ENCODE results near the gene LDB2. TPM values are rescaled to one million over a fixed set of nuclear protein-coding genes. Genes with fewer than 3 reads are reported as not detected.
A peak's percentile ranks its signal among the peaks of the same experiment; 100 is the strongest.

Gene LDB2
- total and polyA plus RNA-seq, 2 donors from 2014 or later, result 26.9 to 59.9 TPM

- Histone ChIP-seq H3K27ac (ENCODE audit: low read depth in 2 of 2, low read length in 2 of 2) (no peak overlapping the region), H3K4me3 (ENCODE audit: low read length in 3 of 3) (no peak overlapping the region), H3K27me3 (ENCODE audit: control insufficient read depth, insufficient read depth, low read length) (no peaks in the 10 kb centered on the region), H3K4me1 (ENCODE audit: control insufficient read depth in 2 of 3, insufficient read depth in 2 of 3, low read depth in 1 of 3, low read length in 3 of 3) (peaks cover 3 to 12% (median 5%) of the 10 kb centered on the region in 3 donors), H3K9me3 (ENCODE audit: control insufficient read depth in 2 of 3, insufficient read depth in 1 of 3, low read length in 3 of 3) (no peaks in the 10 kb centered on the region), H3K9ac (ENCODE audit: low read length in 3 of 3) (no peak overlapping the region), H3K36me3 (ENCODE audit: control insufficient read depth in 2 of 3, insufficient read depth in 3 of 3, low read length in 3 of 3) (no peaks in the 10 kb centered on the region)
- DNase-seq (peak in 3 of 5 donors; percentile 62 to 78 (median 77)), FAIRE-seq (no peak)
- no peak for TF ChIP-seq CTCF (IDR thresholded peaks at IDR 0.05; ENCODE audit: borderline replicate concordance, extremely low read depth, insufficient read depth)
- intact Hi-C loops (cut with DNase I), result no loop called here
Measured at GRCh38 chr4:16844816-16845586, 53.4 kb downstream of the LDB2 start.

GRCh38 chr4:16843831-16844508 lies 54.5 kb downstream of the LDB2 start:
- no peaks in the 10 kb centered on the region for H3K36me3 ChIP-seq (ENCODE audit: control insufficient read depth in 2 of 3, insufficient read depth in 3 of 3, low read length in 3 of 3)
- FAIRE-seq (no peak), DNase-seq (peak in 2 of 5 donors; percentile 36 to 60)
- H3K27ac ChIP-seq (ENCODE audit: low read depth in 2 of 2, low read length in 2 of 2), result no peak overlapping the region
- TF ChIP-seq CTCF (IDR thresholded peaks at IDR 0.05; ENCODE audit: borderline replicate concordance, extremely low read depth, insufficient read depth), result no peak
- no peak overlapping the region for H3K9ac ChIP-seq (ENCODE audit: low read length in 3 of 3)
- H3K27me3 ChIP-seq (ENCODE audit: control insufficient read depth, insufficient read depth, low read length), result no peaks in the 10 kb centered on the region
- H3K4me1 ChIP-seq (ENCODE audit: control insufficient read depth in 2 of 3, insufficient read depth in 2 of 3, low read depth in 1 of 3, low read length in 3 of 3), result peaks cover 5 to 12% (median 5%) of the 10 kb centered on the region in 3 donors
- intact Hi-C loops (cut with DNase I), result no loop called here
- no peak overlapping the region for H3K4me3 ChIP-seq (ENCODE audit: low read length in 3 of 3)
- H3K9me3 ChIP-seq (ENCODE audit: control insufficient read depth in 2 of 3, insufficient read depth in 1 of 3, low read length in 3 of 3), result no peaks in the 10 kb centered on the region

GRCh38 chr4:16838226-16838875 lies 60.1 kb downstream of the LDB2 start:
- H3K27ac ChIP-seq (ENCODE audit: low read depth in 2 of 2, low read length in 2 of 2), result no peak overlapping the region
- peaks cover 0 to 7% (median 5%) of the 10 kb centered on the region in 3 donors for H3K4me1 ChIP-seq (ENCODE audit: control insufficient read depth in 2 of 3, insufficient read depth in 2 of 3, low read depth in 1 of 3, low read length in 3 of 3)
- DNase-seq, result peak in 1 of 5 donors; percentile 30
- H3K4me3 ChIP-seq (ENCODE audit: low read length in 3 of 3), result no peak overlapping the region
- H3K9me3 ChIP-seq (ENCODE audit: control insufficient read depth in 2 of 3, insufficient read depth in 1 of 3, low read length in 3 of 3), result no peaks in the 10 kb centered on the region
- no peaks in the 10 kb centered on the region for H3K27me3 ChIP-seq (ENCODE audit: control insufficient read depth, insufficient read depth, low read length)
- intact Hi-C loops (cut with DNase I), result no loop called here
- FAIRE-seq, result peak; percentile 49
- no peak overlapping the region for H3K9ac ChIP-seq (ENCODE audit: low read length in 3 of 3)
- H3K36me3 ChIP-seq (ENCODE audit: control insufficient read depth in 2 of 3, insufficient read depth in 3 of 3, low read length in 3 of 3), result no peaks in the 10 kb centered on the region
- TF ChIP-seq CTCF (IDR thresholded peaks at IDR 0.05; ENCODE audit: borderline replicate concordance, extremely low read depth, insufficient read depth), result no peak

Data from kidney (tissue), 14 donors.